Omental fat pad (tissue), 4 donors: ENCODE measurements around the gene KCNG2. TPM values are rescaled to one million over a fixed set of nuclear protein-coding genes. Genes with fewer than 3 reads are reported as not detected.

Source experiments
- ATAC-seq: fragments of 150-250 bp; one replicate; pipeline ENCODE4 v1.9.1; 2016; ENCODE audit warnings: mild to moderate bottlenecking, moderate library complexity; ENCODE audit not compliant: low FRiP score
- DNase-seq: peaks from one replicate; pipeline ENCODE4 v3.0.0-alpha.2; 2019; ENCODE audit warnings: low spot score
- CTCF ChIP-seq, 3 donors: fragments of 450-650 bp; IDR thresholded peaks; one replicate each; pipeline ENCODE4 v1.5.1; 2016 to 2017; ENCODE audit warnings: antibody characterized with exemption in 3 of 3, mild to moderate bottlenecking in 3 of 3, moderate library complexity in 2 of 3
- total RNA-seq, 4 donors: library from RNA; depleted of rRNA; stranded (reverse); fragments of >200 nt; gene quantifications; one replicate each; pipeline ENCODE4 v1.1.0, GENCODE V29; 2016

Gene KCNG2
- total RNA-seq, 4 donors from 2014 or later, result 0.75 to 2.4 (median 0.96) TPM; not detected in 1

- ATAC-seq (no peak), DNase-seq (no peak)
- TF ChIP-seq CTCF (IDR thresholded peaks at IDR 0.05), result no peak
Measured at GRCh38 chr18:79906706-79907105, 109.0 kb downstream of the KCNG2 start.

GRCh38 chr18:79910563-79911343 is 113.0 kb downstream of the KCNG2 start:
- ATAC-seq (no peak), DNase-seq (no peak)
- TF ChIP-seq CTCF (IDR thresholded peaks at IDR 0.05), result no peak

- no peak for DNase-seq
- TF ChIP-seq CTCF (IDR thresholded peaks at IDR 0.05), result no peak
- ATAC-seq, result no peak
Measured at GRCh38 chr18:79911344-79912270, 113.9 kb downstream of the KCNG2 start.

- no peak for DNase-seq
- TF ChIP-seq CTCF (IDR thresholded peaks at IDR 0.05), result no peak
- no peak for ATAC-seq
Measured at GRCh38 chr18:79912409-79912991, 114.8 kb downstream of the KCNG2 start.

- TF ChIP-seq CTCF (IDR thresholded peaks at IDR 0.05), result no peak
- DNase-seq (no peak), ATAC-seq (no peak)
Measured at GRCh38 chr18:79912994-79913831, 115.5 kb downstream of the KCNG2 start.

GRCh38 chr18:79914614-79915160 is 116.9 kb downstream of the KCNG2 start:
- ATAC-seq (no peak), DNase-seq (no peak)
- TF ChIP-seq CTCF (IDR thresholded peaks at IDR 0.05), result no peak
